Measurements from ENCODE around the gene RAD9A. TPM values are rescaled to one million over a fixed set of nuclear protein-coding genes. Genes with fewer than 3 reads are reported as not detected.

Gene RAD9A
- polyA plus RNA-seq, 1 of the 3 experiments (the other 2 are of a cell fraction), result 22.3 TPM

DNA sequence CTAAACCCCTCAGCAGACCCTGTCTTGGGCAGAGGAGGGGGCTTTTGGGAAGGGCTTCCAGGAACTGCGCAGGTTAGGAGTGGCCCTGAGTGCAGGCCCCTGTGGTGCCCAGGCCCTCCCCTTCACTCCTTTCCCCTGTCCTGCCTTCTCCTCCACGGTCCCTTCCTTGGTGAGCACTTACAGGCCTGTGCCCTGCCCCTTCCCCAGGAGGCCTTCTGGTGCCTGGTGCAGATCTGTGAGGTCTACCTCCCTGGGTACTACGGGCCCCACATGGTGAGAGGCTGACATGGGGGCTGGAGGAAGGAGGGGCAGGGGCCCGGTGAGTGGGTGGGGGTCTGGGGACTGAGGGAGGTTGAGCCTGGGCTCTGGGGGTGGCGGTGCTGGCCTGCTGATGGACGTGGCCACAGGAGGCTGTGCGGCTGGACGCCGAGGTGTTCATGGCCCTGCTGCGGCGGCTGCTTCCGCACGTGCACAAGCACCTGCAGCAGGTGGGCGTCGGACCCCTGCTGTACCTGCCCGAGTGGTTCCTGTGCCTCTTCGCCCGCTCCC is 14.7 kb downstream of the RAD9A start:
- H3K79me2 ChIP-seq (ENCODE audit: insufficient read depth), result no peaks in the 10 kb centered on the region
- ChIA-PET POLR2A (no interaction called here), CTCF (interaction anchor here (0.9 kb wide), 1 partner anchor 14 kb away, joined by 3 read pairs; no protein-coding TSS in a partner anchor)
- no peaks in the 10 kb centered on the region for H3K36me3 ChIP-seq (replicated peaks in 1 of 2; ENCODE audit: control insufficient read depth in 1 of 2, insufficient read depth in 2 of 2, low read length in 1 of 2)
- no peak for DNase-seq
- no peak overlapping the region for H3K27ac ChIP-seq (ENCODE audit: low read depth in 2 of 2, low read length in 1 of 2)
- no peak overlapping the region for H3K9ac ChIP-seq
- TF ChIP-seq NRF1 (IDR thresholded peaks at IDR 0.05; ENCODE audit: low read depth, low read length) (no peak), SMC3 (IDR thresholded peaks at IDR 0.05; ENCODE audit: low read depth, low read length) (no peak), FOSL2 (IDR thresholded peaks at IDR 0.05; ENCODE audit: borderline replicate concordance, low read depth) (no peak), MXI1 (IDR thresholded peaks at IDR 0.05; ENCODE audit: low read depth, low read length) (no peak), RCOR1 (IDR thresholded peaks at IDR 0.05; ENCODE audit: low read length) (no peak), ELF1 (IDR thresholded peaks at IDR 0.05) (no peak), FOXM1 (IDR thresholded peaks at IDR 0.05; ENCODE audit: low read depth) (no peak), TCF12 (IDR thresholded peaks at IDR 0.05) (no peak), EZH2phosphoT487 (IDR thresholded peaks at IDR 0.05; ENCODE audit: borderline replicate concordance, low read depth) (no peak), EP300 (IDR thresholded peaks at IDR 0.05; ENCODE audit: borderline replicate concordance in 1 of 2, low read depth in 1 of 2, low read length in 1 of 2) (no peak), JUND (IDR thresholded peaks at IDR 0.05) (no peak), YY1 (IDR thresholded peaks at IDR 0.05; ENCODE audit: low read depth) (no peak), POLR2AphosphoS5 (IDR thresholded peaks at IDR 0.05; ENCODE audit: low read depth, low read length) (no peak), TAF1 (IDR thresholded peaks at IDR 0.05; ENCODE audit: borderline replicate concordance, low read depth, low read length) (no peak), GABPA (IDR thresholded peaks at IDR 0.05; ENCODE audit: low read depth) (no peak)
- TF ChIP-seq, protein P1, sequence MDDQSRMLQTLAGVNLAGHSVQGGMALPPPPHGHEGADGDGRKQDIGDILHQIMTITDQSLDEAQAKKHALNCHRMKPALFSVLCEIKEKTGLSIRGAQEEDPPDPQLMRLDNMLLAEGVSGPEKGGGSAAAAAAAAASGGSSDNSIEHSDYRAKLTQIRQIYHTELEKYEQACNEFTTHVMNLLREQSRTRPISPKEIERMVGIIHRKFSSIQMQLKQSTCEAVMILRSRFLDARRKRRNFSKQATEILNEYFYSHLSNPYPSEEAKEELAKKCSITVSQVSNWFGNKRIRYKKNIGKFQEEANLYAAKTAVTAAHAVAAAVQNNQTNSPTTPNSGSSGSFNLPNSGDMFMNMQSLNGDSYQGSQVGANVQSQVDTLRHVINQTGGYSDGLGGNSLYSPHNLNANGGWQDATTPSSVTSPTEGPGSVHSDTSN (IDR thresholded peaks at IDR 0.05), result no peak
- TF ChIP-seq, protein P2, sequence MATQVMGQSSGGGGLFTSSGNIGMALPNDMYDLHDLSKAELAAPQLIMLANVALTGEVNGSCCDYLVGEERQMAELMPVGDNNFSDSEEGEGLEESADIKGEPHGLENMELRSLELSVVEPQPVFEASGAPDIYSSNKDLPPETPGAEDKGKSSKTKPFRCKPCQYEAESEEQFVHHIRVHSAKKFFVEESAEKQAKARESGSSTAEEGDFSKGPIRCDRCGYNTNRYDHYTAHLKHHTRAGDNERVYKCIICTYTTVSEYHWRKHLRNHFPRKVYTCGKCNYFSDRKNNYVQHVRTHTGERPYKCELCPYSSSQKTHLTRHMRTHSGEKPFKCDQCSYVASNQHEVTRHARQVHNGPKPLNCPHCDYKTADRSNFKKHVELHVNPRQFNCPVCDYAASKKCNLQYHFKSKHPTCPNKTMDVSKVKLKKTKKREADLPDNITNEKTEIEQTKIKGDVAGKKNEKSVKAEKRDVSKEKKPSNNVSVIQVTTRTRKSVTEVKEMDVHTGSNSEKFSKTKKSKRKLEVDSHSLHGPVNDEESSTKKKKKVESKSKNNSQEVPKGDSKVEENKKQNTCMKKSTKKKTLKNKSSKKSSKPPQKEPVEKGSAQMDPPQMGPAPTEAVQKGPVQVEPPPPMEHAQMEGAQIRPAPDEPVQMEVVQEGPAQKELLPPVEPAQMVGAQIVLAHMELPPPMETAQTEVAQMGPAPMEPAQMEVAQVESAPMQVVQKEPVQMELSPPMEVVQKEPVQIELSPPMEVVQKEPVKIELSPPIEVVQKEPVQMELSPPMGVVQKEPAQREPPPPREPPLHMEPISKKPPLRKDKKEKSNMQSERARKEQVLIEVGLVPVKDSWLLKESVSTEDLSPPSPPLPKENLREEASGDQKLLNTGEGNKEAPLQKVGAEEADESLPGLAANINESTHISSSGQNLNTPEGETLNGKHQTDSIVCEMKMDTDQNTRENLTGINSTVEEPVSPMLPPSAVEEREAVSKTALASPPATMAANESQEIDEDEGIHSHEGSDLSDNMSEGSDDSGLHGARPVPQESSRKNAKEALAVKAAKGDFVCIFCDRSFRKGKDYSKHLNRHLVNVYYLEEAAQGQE (IDR thresholded peaks at IDR 0.05; ENCODE audit: low read depth, low read length), result no peak
- TF ChIP-seq, protein P3, sequence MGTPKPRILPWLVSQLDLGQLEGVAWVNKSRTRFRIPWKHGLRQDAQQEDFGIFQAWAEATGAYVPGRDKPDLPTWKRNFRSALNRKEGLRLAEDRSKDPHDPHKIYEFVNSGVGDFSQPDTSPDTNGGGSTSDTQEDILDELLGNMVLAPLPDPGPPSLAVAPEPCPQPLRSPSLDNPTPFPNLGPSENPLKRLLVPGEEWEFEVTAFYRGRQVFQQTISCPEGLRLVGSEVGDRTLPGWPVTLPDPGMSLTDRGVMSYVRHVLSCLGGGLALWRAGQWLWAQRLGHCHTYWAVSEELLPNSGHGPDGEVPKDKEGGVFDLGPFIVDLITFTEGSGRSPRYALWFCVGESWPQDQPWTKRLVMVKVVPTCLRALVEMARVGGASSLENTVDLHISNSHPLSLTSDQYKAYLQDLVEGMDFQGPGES (IDR thresholded peaks at IDR 0.05; ENCODE audit: low read depth, low read length), result no peak
- no peaks in the 10 kb centered on the region for H3K27me3 ChIP-seq (ENCODE audit: insufficient read depth)
- H2AFZ ChIP-seq (ENCODE audit: low read depth), result no peak overlapping the region
- H3K4me1 ChIP-seq (ENCODE audit: control insufficient read depth in 1 of 2, insufficient read depth in 2 of 2, low read depth in 1 of 2, low read length in 1 of 2), result peaks cover 4% of the 10 kb centered on the region in 2 experiments; a peak in 2 of 4 replicates
- H3K4me3 ChIP-seq (ENCODE audit: low read depth in 2 of 2, low read length in 1 of 2), result no peak overlapping the region
- H3K4me2 ChIP-seq, result no peak overlapping the region
- 82% methylated on average over 13 of the region's 18 CpGs for WGBS (ENCODE audit: low lambda C conversion rate)
- H3F3A ChIP-seq (replicated peaks; ENCODE audit: insufficient read depth), result no peaks in the 10 kb centered on the region
- H3K9me3 ChIP-seq, result no peaks in the 10 kb centered on the region
- no peaks in the 10 kb centered on the region for H4K20me1 ChIP-seq (ENCODE audit: insufficient read depth)
- no peaks in the 10 kb centered on the region for H3K9me2 ChIP-seq
